Neural progenitor cell (in vitro differentiated cells): ENCODE results near the gene SHISAL1. TPM values are rescaled to one million over a fixed set of nuclear protein-coding genes. Genes with fewer than 3 reads are reported as not detected.
A peak's percentile ranks its signal among the peaks of the same experiment; 100 is the strongest.

Experiments used
- DNase-seq: peaks from one replicate; pipeline ENCODE4 v3.0.0-alpha.2; 2016; ENCODE audit warnings: low spot score
- H2AFZ ChIP-seq: fragments of 200-600 bp; sonication (generic); replicated peaks from 2 replicates; pipeline ENCODE4 v1.6.1; 2016; ENCODE audit warnings: antibody characterized with exemption
- H3F3A ChIP-seq: fragments of 200-600 bp; sonication (generic); 2 replicates; pipeline ENCODE4 v1.6.1; 2016; ENCODE audit warnings: antibody characterized with exemption, low read depth
- H3K27ac ChIP-seq: fragments of 200-600 bp; sonication (generic); 2 replicates; pipeline ENCODE4 v1.5.1; 2016; ENCODE audit warnings: mild to moderate bottlenecking
- H3K27me3 ChIP-seq: fragments of 200-600 bp; sonication (generic); 2 replicates; pipeline ENCODE4 v1.6.1; 2016; ENCODE audit warnings: mild to moderate bottlenecking, moderate library complexity
- H3K36me3 ChIP-seq: fragments of 200-600 bp; sonication (generic); 2 replicates; pipeline ENCODE4 v1.5.1; 2016
- H3K4me1 ChIP-seq: fragments of 200-600 bp; sonication (generic); 2 replicates; pipeline ENCODE4 v1.6.1; 2016; ENCODE audit warnings: mixed run types
- H3K4me2 ChIP-seq: fragments of 200-600 bp; sonication (generic); 2 replicates; pipeline ENCODE4 v1.6.1; 2016
- H3K4me3 ChIP-seq: fragments of 200-600 bp; sonication (generic); 2 replicates; pipeline ENCODE4 v1.5.1; 2016
- H3K79me2 ChIP-seq: fragments of 200-600 bp; sonication (generic); 2 replicates; pipeline ENCODE4 v1.6.1; 2016; ENCODE audit warnings: low read depth
- H3K9ac ChIP-seq: fragments of 200-600 bp; sonication (generic); 2 replicates; pipeline ENCODE4 v1.6.1; 2016
- H3K9me3 ChIP-seq: fragments of 200-600 bp; sonication (generic); 2 replicates; pipeline ENCODE4 v1.5.1; 2016; ENCODE audit warnings: low read depth
- H4K20me1 ChIP-seq: fragments of 200-600 bp; sonication (generic); 2 replicates; pipeline ENCODE4 v1.6.1; 2016; ENCODE audit warnings: low read depth
- H3K27ac Mint-ChIP-seq: 3 replicates; pipeline ENCODE4 v1.8.0; 2021; ENCODE audit warnings: mixed read lengths
- H3K27me3 Mint-ChIP-seq: 2 replicates; pipeline ENCODE4 v1.8.0; 2022; ENCODE audit warnings: low read depth, mild to moderate bottlenecking, inconsistent platforms, moderate library complexity, mixed read lengths; ENCODE audit not compliant: insufficient read depth
- H3K36me3 Mint-ChIP-seq: 3 replicates; pipeline ENCODE4 v1.8.0; 2021; ENCODE audit warnings: mixed read lengths
- H3K4me1 Mint-ChIP-seq: 3 replicates; pipeline ENCODE4 v1.8.0; 2021; ENCODE audit warnings: mixed read lengths
- H3K4me3 Mint-ChIP-seq: 3 replicates; pipeline ENCODE4 v1.8.0; 2021; ENCODE audit warnings: mild to moderate bottlenecking, moderate library complexity, mixed read lengths
- H3K9me3 Mint-ChIP-seq: 3 replicates; pipeline ENCODE4 v1.8.0; 2020; ENCODE audit warnings: mixed read lengths
- CTCF ChIP-seq: fragments of 200-600 bp; sonication (generic); IDR thresholded peaks from 2 replicates; pipeline ENCODE4 v1.5.1; 2017; ENCODE audit warnings: antibody characterized with exemption, mild to moderate bottlenecking
- EZH2 ChIP-seq: fragments of 200-600 bp; sonication (generic); IDR thresholded peaks from 2 replicates; pipeline ENCODE4 v1.6.1; 2017; ENCODE audit warnings: antibody characterized with exemption, mild to moderate bottlenecking, moderate library complexity
- EZH2phosphoT487 ChIP-seq: fragments of 200-600 bp; sonication (generic); IDR thresholded peaks from 2 replicates; pipeline ENCODE4 v1.6.1; 2017; ENCODE audit warnings: antibody characterized with exemption
- total RNA-seq: library from RNA; depleted of rRNA; stranded (reverse); fragments of >200 nt; gene quantifications from 2 replicates; pipeline ENCODE4 v1.2.3, GENCODE V29; 2015; ENCODE audit warnings: low replicate concordance

SHISAL1 gene
- total RNA-seq, 1 donor from 2014 or later, result 4.4 TPM

DNA sequence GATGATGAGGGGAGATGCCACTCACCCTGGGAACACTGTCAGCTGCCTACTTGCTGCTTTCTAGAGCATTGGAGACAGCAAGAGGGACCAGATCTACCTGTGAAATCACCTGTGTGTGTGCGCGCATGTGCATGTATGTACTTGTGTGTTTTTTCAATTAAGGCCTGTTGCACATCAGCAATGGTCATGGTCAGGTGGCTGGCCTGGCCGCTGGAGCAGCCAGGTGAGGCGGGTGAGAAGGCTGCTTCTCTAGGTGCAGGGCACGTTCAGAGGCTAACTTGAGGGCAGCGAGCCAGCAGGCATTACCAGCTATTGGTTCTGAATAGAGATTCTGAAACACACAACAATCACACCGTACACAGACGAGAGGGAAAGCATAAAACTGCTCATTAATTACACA, 66.9 kb downstream of the SHISAL1 start:
- Histone ChIP-seq H2AFZ (no peak overlapping the region), H3K4me3 (no peak overlapping the region), H3K36me3 (no peaks in the 10 kb centered on the region), H4K20me1 (no peaks in the 10 kb centered on the region), H3K9me3 (no peaks in the 10 kb centered on the region), H3K27me3 (no peaks in the 10 kb centered on the region), H3K4me2 (no peak overlapping the region), H3K79me2 (no peaks in the 10 kb centered on the region), H3K27ac (no peak overlapping the region), H3F3A (no peaks in the 10 kb centered on the region), H3K4me1 (no peaks in the 10 kb centered on the region), H3K9ac (no peak overlapping the region)
- no peak for TF ChIP-seq EZH2
- no peak for TF ChIP-seq EZH2phosphoT487
- no peak for TF ChIP-seq CTCF
- Mint-ChIP-seq H3K4me1 (no peaks in the 10 kb centered on the region), H3K4me3 (no peak overlapping the region), H3K27ac (no peak overlapping the region), H3K9me3 (peaks cover 18% of the 10 kb centered on the region), H3K36me3 (peaks cover 5% of the 10 kb centered on the region), H3K27me3 (no peaks in the 10 kb centered on the region)
- no peak for DNase-seq

DNA sequence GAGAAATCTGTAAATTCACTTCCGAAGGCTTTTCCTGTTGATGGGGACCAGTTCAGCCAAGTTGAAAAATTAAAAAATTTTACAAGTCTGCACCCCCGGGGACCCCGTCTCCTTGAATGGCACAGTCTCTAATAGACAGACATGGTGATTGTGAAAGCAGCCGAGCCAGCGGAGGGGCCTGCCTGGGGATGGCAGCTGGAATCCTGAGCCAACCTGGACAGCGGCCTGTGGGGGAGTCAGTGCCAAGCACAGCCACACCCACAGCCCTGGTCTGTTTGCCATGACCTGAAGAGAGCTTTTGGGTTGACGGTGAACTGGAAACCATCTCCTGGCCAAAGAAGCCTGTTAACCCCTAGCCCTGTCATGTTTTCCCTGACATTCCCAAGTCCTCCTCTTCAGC, 67.3 kb downstream of the SHISAL1 start:
- Histone ChIP-seq H3F3A (no peaks in the 10 kb centered on the region), H4K20me1 (no peaks in the 10 kb centered on the region), H3K9me3 (no peaks in the 10 kb centered on the region), H2AFZ (no peak overlapping the region), H3K27ac (no peak overlapping the region), H3K4me2 (no peak overlapping the region), H3K27me3 (no peaks in the 10 kb centered on the region), H3K79me2 (no peaks in the 10 kb centered on the region), H3K9ac (no peak overlapping the region), H3K4me3 (no peak overlapping the region), H3K36me3 (no peaks in the 10 kb centered on the region), H3K4me1 (no peaks in the 10 kb centered on the region)
- no peak for DNase-seq
- Mint-ChIP-seq H3K27ac (peak overlapping the region; percentile 38), H3K9me3 (peaks cover 14% of the 10 kb centered on the region), H3K27me3 (no peaks in the 10 kb centered on the region), H3K4me3 (no peak overlapping the region), H3K4me1 (no peaks in the 10 kb centered on the region), H3K36me3 (peaks cover 5% of the 10 kb centered on the region)
- TF ChIP-seq CTCF, result no peak
- TF ChIP-seq EZH2, result no peak
- TF ChIP-seq EZH2phosphoT487, result no peak

DNA sequence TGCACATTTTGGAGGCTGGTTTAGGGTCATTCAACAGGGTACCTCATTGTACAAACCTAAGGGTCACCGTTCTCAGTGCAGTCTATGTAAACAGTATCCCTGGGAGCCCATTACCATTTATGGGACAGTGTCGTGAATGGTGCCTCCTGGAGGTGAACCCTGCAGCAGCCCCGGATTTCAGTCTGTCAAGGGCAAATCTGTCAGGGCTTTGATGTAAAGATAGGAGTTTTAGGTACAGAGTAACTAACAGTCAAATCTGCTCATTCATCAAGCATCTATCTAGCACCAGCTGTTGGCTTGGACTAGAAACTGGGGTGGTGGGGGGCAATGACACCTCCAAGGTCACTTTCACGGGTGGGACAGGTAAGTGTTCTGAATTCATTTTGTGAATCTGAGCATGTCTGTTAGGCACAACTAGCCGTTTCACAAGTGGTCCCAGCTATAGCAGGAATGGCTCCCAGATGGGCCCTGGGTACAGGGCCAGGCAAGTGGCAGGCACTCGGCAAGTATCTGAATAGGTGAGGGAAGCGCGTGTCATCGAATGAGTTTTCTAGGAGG, 68.4 kb downstream of the SHISAL1 start:
- Mint-ChIP-seq H3K27ac (peak overlapping the region; percentile 36), H3K9me3 (peaks cover 3% of the 10 kb centered on the region), H3K36me3 (no peaks in the 10 kb centered on the region), H3K4me1 (no peaks in the 10 kb centered on the region), H3K27me3 (no peaks in the 10 kb centered on the region), H3K4me3 (no peak overlapping the region)
- H3K27ac ChIP-seq, result no peak overlapping the region
- H3K36me3 ChIP-seq, result no peaks in the 10 kb centered on the region
- H3K4me2 ChIP-seq, result no peak overlapping the region
- no peaks in the 10 kb centered on the region for H3K9me3 ChIP-seq
- no peaks in the 10 kb centered on the region for H3K4me1 ChIP-seq
- no peak overlapping the region for H2AFZ ChIP-seq
- no peak for TF ChIP-seq CTCF
- TF ChIP-seq EZH2phosphoT487, result no peak
- no peak for TF ChIP-seq EZH2
- no peak for DNase-seq
- no peaks in the 10 kb centered on the region for H3K27me3 ChIP-seq
- no peaks in the 10 kb centered on the region for H4K20me1 ChIP-seq
- no peak overlapping the region for H3K4me3 ChIP-seq
- no peak overlapping the region for H3K9ac ChIP-seq
- H3K79me2 ChIP-seq, result no peaks in the 10 kb centered on the region
- no peaks in the 10 kb centered on the region for H3F3A ChIP-seq
